ENCODE results near the gene EPAS1. TPM values are rescaled to one million over a fixed set of nuclear protein-coding genes. Genes with fewer than 3 reads are reported as not detected.

The EPAS1 gene
- total RNA-seq, 1 donor from 2014 or later = 0.15 TPM

DNA sequence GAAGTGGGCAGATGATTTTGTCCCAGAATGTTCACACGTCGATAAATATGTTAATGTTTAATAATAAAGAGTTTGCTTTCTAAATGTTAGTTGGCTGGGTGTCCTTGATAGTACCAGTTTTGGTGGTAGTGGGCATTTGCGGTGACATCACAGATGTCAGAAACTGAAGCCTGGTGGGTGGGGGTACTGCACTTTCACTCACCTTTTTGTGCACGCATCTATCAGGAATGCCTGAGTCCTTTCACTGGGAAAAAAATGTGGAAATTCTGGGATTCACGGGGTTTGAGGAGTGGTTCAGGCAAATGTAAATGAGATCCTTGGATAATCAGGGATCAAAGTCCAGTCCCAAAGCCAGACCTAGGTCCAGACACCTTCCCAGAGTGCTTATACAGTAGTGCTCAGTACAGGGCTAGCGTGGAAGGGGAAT is 3.2 kb downstream of the EPAS1 start:
- H2AFZ ChIP-seq (replicated peaks) = no peak overlapping the region
- no peak for DNase-seq (ENCODE audit: low spot score)
- peaks cover 24% of the 10 kb centered on the region for H3K4me1 Mint-ChIP-seq
- H3K27me3 Mint-ChIP-seq (ENCODE audit: insufficient read depth, low read depth) = peaks cover 70% of the 10 kb centered on the region
- no peak overlapping the region for H3K9ac ChIP-seq
- no peaks in the 10 kb centered on the region for H3K36me3 ChIP-seq
- H3K9me3 Mint-ChIP-seq = peaks cover 4% of the 10 kb centered on the region
- peaks cover 81% of the 10 kb centered on the region for H3K27me3 ChIP-seq
- no peak overlapping the region for H3K4me2 ChIP-seq
- H3F3A ChIP-seq (ENCODE audit: low read depth) = peaks cover 15% of the 10 kb centered on the region
- H3K27ac ChIP-seq = no peak overlapping the region
- H3K4me1 ChIP-seq = no peaks in the 10 kb centered on the region
- H3K79me2 ChIP-seq (ENCODE audit: low read depth) = no peaks in the 10 kb centered on the region
- H3K4me3 ChIP-seq = no peak overlapping the region
- TF ChIP-seq EZH2phosphoT487 (IDR thresholded peaks at IDR 0.05) (no peak), EZH2 (IDR thresholded peaks at IDR 0.05) (no peak)
- TF ChIP-seq, protein P1, sequence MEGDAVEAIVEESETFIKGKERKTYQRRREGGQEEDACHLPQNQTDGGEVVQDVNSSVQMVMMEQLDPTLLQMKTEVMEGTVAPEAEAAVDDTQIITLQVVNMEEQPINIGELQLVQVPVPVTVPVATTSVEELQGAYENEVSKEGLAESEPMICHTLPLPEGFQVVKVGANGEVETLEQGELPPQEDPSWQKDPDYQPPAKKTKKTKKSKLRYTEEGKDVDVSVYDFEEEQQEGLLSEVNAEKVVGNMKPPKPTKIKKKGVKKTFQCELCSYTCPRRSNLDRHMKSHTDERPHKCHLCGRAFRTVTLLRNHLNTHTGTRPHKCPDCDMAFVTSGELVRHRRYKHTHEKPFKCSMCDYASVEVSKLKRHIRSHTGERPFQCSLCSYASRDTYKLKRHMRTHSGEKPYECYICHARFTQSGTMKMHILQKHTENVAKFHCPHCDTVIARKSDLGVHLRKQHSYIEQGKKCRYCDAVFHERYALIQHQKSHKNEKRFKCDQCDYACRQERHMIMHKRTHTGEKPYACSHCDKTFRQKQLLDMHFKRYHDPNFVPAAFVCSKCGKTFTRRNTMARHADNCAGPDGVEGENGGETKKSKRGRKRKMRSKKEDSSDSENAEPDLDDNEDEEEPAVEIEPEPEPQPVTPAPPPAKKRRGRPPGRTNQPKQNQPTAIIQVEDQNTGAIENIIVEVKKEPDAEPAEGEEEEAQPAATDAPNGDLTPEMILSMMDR (IDR thresholded peaks at IDR 0.05) = no peak
- peaks cover 33% of the 10 kb centered on the region for H4K20me1 ChIP-seq (ENCODE audit: low read depth)
- H3K27ac Mint-ChIP-seq = no peak overlapping the region
- H3K4me3 Mint-ChIP-seq = peak overlapping the region; percentile 87
- H3K9me3 ChIP-seq (ENCODE audit: low read depth) = no peaks in the 10 kb centered on the region
- no peaks in the 10 kb centered on the region for H3K36me3 Mint-ChIP-seq

DNA sequence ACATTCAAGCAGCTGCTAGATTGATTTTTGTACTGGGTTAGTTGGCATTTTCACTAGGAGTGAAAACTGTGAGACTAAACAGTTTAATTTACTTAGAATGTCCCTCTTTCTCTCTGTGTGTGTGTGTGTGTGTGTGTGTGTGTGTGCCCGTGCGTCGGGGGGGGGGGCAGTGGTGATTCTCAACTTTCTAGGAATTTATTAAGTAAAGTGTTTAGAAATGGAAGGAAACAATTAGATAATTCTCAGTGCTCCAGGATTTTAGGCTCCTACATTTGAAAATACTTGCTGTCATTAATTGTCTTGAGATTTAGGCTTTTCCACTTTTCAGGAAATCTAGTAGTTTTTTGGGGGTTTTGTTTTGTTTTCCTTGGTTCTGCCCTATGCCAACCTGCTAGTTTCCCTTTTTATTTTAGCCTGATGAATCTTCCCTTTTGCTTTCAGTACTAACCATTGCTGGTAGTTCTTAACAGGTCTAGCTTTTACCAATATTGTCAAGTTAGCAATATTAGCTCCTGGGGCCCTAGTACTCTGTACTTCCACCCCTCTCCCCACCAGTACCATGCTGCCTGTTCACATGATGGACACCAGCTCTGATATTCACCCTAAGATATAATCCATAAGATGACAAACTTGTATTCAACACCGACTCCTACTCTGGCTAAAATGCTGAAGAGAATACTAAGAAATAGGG is 4.9 kb downstream of the EPAS1 start:
- peaks cover 57% of the 10 kb centered on the region for H3K27me3 Mint-ChIP-seq (ENCODE audit: insufficient read depth, low read depth)
- Histone ChIP-seq H3K9me3 (ENCODE audit: low read depth) (no peaks in the 10 kb centered on the region), H3F3A (ENCODE audit: low read depth) (peaks cover 6% of the 10 kb centered on the region), H3K4me3 (no peak overlapping the region), H3K36me3 (no peaks in the 10 kb centered on the region), H3K27me3 (peaks cover 65% of the 10 kb centered on the region), H3K27ac (no peak overlapping the region), H2AFZ (replicated peaks) (no peak overlapping the region), H3K4me2 (no peak overlapping the region), H4K20me1 (ENCODE audit: low read depth) (peaks cover 23% of the 10 kb centered on the region), H3K4me1 (no peaks in the 10 kb centered on the region), H3K79me2 (ENCODE audit: low read depth) (no peaks in the 10 kb centered on the region), H3K9ac (no peak overlapping the region)
- no peak for TF ChIP-seq EZH2phosphoT487 (IDR thresholded peaks at IDR 0.05)
- TF ChIP-seq, protein P1 (IDR thresholded peaks at IDR 0.05) = no peak
- no peak for TF ChIP-seq EZH2 (IDR thresholded peaks at IDR 0.05)
- H3K27ac Mint-ChIP-seq = no peak overlapping the region
- no peak overlapping the region for H3K4me3 Mint-ChIP-seq
- peaks cover 24% of the 10 kb centered on the region for H3K4me1 Mint-ChIP-seq
- H3K36me3 Mint-ChIP-seq = no peaks in the 10 kb centered on the region
- peaks cover 4% of the 10 kb centered on the region for H3K9me3 Mint-ChIP-seq
- no peak for DNase-seq (ENCODE audit: low spot score)

DNA sequence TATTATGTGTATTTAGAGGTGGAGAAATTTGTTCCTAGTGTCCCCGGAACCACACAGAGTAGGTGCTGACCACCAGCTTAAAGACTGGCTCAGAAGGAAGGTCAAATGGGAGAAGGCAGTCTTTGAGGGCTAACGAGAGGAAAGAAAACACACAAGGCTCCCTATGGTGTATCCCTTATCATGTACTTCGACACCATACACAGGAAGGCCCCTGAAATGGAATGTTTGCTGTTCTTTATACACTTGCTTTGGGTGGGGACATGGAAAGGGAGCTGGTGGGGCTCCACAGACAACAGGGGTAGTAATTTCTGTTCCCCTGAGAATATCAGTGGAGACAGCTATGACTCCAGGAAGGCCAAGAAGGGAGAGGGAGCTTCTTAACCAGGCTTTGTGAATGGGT is 6.0 kb downstream of the EPAS1 start:
- H3K9ac ChIP-seq = no peak overlapping the region
- peaks cover 19% of the 10 kb centered on the region for H3K4me1 Mint-ChIP-seq
- H3K9me3 ChIP-seq (ENCODE audit: low read depth) = no peaks in the 10 kb centered on the region
- H3K27me3 ChIP-seq = peaks cover 54% of the 10 kb centered on the region
- no peak for TF ChIP-seq EZH2phosphoT487 (IDR thresholded peaks at IDR 0.05)
- no peak for TF ChIP-seq EZH2 (IDR thresholded peaks at IDR 0.05)
- TF ChIP-seq, protein P1 (IDR thresholded peaks at IDR 0.05) = no peak
- H3K27ac ChIP-seq = no peak overlapping the region
- H3F3A ChIP-seq (ENCODE audit: low read depth) = peaks cover 6% of the 10 kb centered on the region
- H3K4me3 ChIP-seq = no peak overlapping the region
- H3K4me1 ChIP-seq = no peaks in the 10 kb centered on the region
- peaks cover 49% of the 10 kb centered on the region for H3K27me3 Mint-ChIP-seq (ENCODE audit: insufficient read depth, low read depth)
- peaks cover 20% of the 10 kb centered on the region for H4K20me1 ChIP-seq (ENCODE audit: low read depth)
- no peaks in the 10 kb centered on the region for H3K36me3 Mint-ChIP-seq
- H3K4me2 ChIP-seq = no peak overlapping the region
- no peak overlapping the region for H3K4me3 Mint-ChIP-seq
- H2AFZ ChIP-seq (replicated peaks) = no peak overlapping the region
- no peaks in the 10 kb centered on the region for H3K79me2 ChIP-seq (ENCODE audit: low read depth)
- H3K9me3 Mint-ChIP-seq = peaks cover 4% of the 10 kb centered on the region
- H3K27ac Mint-ChIP-seq = no peak overlapping the region
- no peaks in the 10 kb centered on the region for H3K36me3 ChIP-seq
- DNase-seq (ENCODE audit: low spot score) = no peak
